Choroid plexus epithelial cell (primary cell): ENCODE results near the gene ACAT2.
"Not testable (repeated sequence)": the region's sequence is repeated elsewhere in the genome, so short reads cannot be mapped to it uniquely, and the experiment has no call there.

Experiments
- DNase-seq: peaks from one replicate; pipeline ENCODE4 v3.0.0-alpha.2; 2010; ENCODE audit warnings: low read depth
- H3K4me3 ChIP-seq: 2 replicates; pipeline ENCODE4 v1.5.1; 2011; ENCODE audit warnings: low read depth, mild to moderate bottlenecking, control low read depth, low read length, moderate library complexity
- CTCF ChIP-seq: conservative IDR thresholded peaks from 2 replicates; pipeline ENCODE4 v1.5.1; 2011; ENCODE audit warnings: low read depth, mild to moderate bottlenecking, control low read depth, inconsistent platforms, low read length, moderate library complexity

The ACAT2 gene

GRCh38 chr6:159761873-159762680, at the start of gene ACAT2:
ACAT2 (plus strand) TSS chr6:159762045; CDS start chr6:159762088, 43 bp downstream.
- DNase-seq: peak; percentile 97
- peak within 1 kb of the TSS; percentile 94 for H3K4me3 ChIP-seq
- no peak for TF ChIP-seq CTCF

GRCh38 chr6:159712389-159712788, 49.5 kb upstream of the ACAT2 start:
- H3K4me3 ChIP-seq, DNase-seq: not testable (repeated sequence)

GRCh38 chr6:159713984-159714383, 47.9 kb upstream of the ACAT2 start:
- no peak for TF ChIP-seq CTCF
- no peak overlapping the region for H3K4me3 ChIP-seq
- DNase-seq: no peak

- no peak for DNase-seq
- TF ChIP-seq CTCF: no peak
- H3K4me3 ChIP-seq: no peak overlapping the region
These were observed 47.4 kb upstream of the ACAT2 start for GRCh38 chr6:159714404-159714803.

- no peak for TF ChIP-seq CTCF
- no peak overlapping the region for H3K4me3 ChIP-seq
- DNase-seq: no peak
These were observed 46.7 kb upstream of the ACAT2 start for GRCh38 chr6:159715166-159715565.

GRCh38 chr6:159715605-159716004, 46.2 kb upstream of the ACAT2 start:
- no peak overlapping the region for H3K4me3 ChIP-seq
- no peak for DNase-seq
- no peak for TF ChIP-seq CTCF

GRCh38 chr6:159716247-159717096, 45.4 kb upstream of the ACAT2 start:
- no peak for TF ChIP-seq CTCF
- DNase-seq: peak; percentile 93
- no peak overlapping the region for H3K4me3 ChIP-seq
